ENCODE results near the gene DPP9.

The DPP9 gene

DNA sequence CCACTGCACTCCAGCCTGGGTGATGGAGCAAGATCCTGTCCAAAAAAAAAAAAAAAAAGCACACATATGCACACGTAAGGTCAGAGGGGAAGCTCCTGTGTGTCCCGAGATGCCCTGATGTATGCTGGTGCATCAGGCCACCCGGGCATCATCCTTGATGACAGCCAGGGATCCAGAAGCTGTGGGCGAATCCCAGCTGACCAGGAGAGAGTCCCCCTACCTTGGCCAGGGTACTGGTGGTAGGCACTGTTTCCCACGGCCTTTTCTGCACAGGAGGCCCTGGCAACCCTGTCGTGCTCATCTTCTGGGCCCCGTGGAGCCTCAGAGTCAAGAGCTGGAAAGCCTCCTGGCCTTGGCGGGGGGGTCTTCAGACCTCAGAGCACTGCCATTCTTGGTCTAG is 67.5 kb downstream of the DPP9 start:
- no peak for DNase-seq (ENCODE audit: low spot score)
- TF ChIP-seq, protein P1, sequence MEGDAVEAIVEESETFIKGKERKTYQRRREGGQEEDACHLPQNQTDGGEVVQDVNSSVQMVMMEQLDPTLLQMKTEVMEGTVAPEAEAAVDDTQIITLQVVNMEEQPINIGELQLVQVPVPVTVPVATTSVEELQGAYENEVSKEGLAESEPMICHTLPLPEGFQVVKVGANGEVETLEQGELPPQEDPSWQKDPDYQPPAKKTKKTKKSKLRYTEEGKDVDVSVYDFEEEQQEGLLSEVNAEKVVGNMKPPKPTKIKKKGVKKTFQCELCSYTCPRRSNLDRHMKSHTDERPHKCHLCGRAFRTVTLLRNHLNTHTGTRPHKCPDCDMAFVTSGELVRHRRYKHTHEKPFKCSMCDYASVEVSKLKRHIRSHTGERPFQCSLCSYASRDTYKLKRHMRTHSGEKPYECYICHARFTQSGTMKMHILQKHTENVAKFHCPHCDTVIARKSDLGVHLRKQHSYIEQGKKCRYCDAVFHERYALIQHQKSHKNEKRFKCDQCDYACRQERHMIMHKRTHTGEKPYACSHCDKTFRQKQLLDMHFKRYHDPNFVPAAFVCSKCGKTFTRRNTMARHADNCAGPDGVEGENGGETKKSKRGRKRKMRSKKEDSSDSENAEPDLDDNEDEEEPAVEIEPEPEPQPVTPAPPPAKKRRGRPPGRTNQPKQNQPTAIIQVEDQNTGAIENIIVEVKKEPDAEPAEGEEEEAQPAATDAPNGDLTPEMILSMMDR (IDR thresholded peaks at IDR 0.05; ENCODE audit: extremely low read depth, insufficient read depth, missing control alignments): no peak
- in situ Hi-C loops (cut with MboI; ENCODE audit: low pct_unique_long_range_greater_than_20kb, low sequenced_read_pairs, unreplicated experiment): no loop called here

DNA sequence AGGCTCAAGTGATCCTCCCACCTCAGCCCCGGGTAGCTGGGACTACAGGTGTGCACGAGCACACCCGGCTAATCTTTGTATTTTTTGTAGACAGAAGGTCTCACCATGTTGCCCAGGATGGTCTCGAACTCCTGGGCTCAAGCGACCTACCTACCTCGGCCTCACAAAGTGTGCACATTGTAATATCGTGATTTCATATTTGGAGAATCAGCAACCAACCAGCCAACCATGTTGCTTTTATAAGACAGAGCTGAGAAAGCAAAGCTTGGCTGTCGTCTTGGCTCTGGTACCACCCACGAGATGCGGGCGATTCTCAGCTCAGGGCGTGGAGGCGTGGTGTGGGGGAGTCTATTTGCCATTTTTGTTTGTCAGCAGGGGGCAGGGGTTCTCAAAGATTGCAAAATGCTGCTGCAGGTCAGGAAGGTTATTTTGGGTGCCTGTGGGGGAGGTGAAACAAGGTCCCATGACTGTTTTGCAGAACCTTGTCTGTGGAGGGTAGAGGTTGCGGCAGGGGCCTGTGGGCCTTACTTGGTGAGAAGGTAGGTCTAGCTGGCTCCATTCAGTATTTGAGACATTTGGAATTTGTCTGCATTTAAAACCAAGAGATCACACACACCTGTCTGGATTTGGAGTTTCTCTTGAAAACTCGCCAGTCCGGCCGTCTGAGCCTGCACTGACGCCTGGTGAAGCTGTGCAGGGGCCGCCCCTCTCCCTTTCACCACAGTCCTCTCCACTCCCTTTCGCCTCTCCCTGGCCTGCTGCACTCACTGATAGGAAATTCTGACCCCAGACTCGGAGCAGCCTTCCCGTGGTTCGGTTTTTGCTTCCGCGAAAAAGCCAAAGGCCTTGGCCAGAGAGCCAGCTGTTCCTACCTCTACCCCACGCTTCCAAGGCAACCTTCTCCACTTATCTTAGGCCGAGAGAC is 68.9 kb downstream of the DPP9 start:
- TF ChIP-seq, protein P1 (IDR thresholded peaks at IDR 0.05; ENCODE audit: extremely low read depth, insufficient read depth, missing control alignments): peak; percentile 19
- no peak for DNase-seq (ENCODE audit: low spot score)
- in situ Hi-C loops (cut with MboI; ENCODE audit: low pct_unique_long_range_greater_than_20kb, low sequenced_read_pairs, unreplicated experiment): no loop called here

DNA sequence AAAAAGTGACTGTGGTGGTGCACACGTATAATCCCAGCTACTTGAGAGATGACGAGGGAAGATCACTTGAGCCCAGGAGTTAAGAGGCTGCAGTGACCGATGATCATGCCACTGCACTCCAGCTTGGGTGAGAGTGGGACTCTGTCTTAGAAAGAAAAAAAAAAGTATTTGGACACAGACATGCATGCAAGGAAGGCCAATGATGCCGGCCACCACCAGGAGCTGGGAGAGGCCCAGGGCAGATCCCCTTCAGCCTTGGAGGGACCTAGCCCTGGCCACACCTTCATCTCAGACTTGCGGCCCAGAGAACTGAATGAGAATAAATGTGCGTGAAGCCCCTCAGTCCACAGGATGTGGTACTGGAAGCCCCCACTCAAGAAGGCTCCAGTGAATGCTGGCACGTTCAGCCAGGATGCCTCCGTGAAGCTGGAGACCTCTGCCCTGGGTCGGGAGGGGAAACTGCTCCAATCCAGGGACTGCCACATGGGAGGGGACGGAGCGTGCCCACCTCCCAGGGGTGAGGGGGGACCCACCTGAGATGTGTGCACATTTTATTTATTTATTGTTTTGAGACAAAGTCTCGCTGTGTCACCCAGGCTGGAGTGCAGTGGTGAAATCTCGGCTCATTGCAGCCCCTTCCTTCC is 69.7 kb downstream of the DPP9 start:
- DNase-seq (ENCODE audit: low spot score): no peak
- TF ChIP-seq, protein P1 (IDR thresholded peaks at IDR 0.05; ENCODE audit: extremely low read depth, insufficient read depth, missing control alignments): no peak
- in situ Hi-C loops (cut with MboI; ENCODE audit: low pct_unique_long_range_greater_than_20kb, low sequenced_read_pairs, unreplicated experiment): no loop called here

DNA sequence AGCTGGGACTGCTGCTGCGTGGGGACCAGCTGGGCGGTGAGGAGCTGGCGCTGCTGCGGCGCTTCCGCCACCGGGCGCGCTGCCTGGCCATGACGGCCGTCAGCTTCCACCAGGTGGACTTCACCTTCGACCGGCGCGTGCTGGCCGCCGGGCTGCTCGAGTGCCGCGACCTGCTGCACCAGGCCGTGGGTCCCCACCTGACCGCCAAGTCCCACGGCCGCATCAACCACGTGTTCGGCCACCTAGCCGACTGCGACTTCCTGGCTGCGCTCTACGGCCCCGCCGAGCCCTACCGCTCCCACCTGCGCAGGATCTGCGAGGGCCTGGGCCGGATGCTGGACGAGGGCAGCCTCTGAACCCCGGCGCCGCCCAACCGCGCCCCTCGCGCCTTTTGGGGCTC is 71.6 kb downstream of the DPP9 start:
- DNase-seq (ENCODE audit: low spot score): no peak
- TF ChIP-seq, protein P1 (IDR thresholded peaks at IDR 0.05; ENCODE audit: extremely low read depth, insufficient read depth, missing control alignments): no peak
- in situ Hi-C loops (cut with MboI; ENCODE audit: low pct_unique_long_range_greater_than_20kb, low sequenced_read_pairs, unreplicated experiment): no loop called here

DNA sequence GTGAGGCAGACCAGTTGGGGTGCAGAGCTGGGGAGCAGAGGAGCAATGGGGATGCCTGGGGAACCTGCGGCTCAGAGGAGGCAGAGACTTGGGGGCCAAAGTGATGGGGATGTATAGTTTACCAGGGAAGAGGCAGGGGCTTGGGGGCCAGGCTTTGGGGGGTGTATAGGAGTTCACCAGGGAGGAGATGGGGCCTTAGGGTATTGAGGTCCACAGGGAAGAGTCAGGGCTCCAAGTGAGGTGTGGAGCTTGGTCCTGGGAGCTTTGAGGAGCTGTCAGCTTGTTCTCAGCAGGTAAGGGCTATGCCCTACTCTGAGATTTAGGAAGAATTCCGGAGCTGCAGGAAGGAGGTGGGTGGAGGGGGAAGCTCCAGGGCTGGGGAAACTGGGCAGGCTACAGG is 73.5 kb downstream of the DPP9 start:
- in situ Hi-C loops (cut with MboI; ENCODE audit: low pct_unique_long_range_greater_than_20kb, low sequenced_read_pairs, unreplicated experiment): no loop called here
- TF ChIP-seq, protein P1 (IDR thresholded peaks at IDR 0.05; ENCODE audit: extremely low read depth, insufficient read depth, missing control alignments): no peak
- no peak for DNase-seq (ENCODE audit: low spot score)

DNA sequence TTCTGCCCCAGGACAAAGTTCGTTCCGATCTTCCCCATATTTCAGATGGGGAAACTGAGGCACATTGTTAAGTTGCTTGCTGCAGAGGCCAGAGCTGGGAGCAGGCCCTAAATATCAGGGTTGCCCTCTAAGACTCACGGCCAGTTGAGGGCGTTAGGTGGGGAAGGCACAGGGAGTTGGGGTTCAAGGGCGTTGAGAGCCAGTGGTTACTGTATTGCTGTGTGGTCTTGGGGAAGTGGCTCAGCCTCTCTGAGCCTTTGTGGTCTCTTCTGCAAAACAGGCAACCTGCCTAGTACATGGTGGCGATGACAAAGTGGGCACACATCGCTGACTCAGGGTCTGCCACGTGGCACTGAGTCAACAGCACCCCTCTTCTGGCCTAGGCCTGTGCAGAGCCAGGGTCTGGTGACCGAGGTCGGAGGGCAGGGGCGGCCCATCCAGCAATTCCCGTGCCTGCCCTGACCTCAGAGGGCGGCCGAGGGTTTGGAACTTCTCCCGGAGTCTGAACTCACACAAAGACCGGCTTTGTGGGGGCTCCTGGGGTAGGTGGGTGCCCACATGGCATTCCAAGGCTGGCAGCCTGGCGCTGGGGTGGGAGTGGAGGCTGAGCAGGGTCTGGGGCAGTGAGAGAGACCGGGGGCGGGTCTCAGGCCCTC is 74.1 kb downstream of the DPP9 start:
- TF ChIP-seq, protein P1 (IDR thresholded peaks at IDR 0.05; ENCODE audit: extremely low read depth, insufficient read depth, missing control alignments): no peak
- no peak for DNase-seq (ENCODE audit: low spot score)
- in situ Hi-C loops (cut with MboI; ENCODE audit: low pct_unique_long_range_greater_than_20kb, low sequenced_read_pairs, unreplicated experiment): no loop called here
